ENCODE measurements around the gene INTS1.
A peak's percentile ranks its signal among the peaks of the same experiment; 100 is the strongest.

INTS1 gene

DNA sequence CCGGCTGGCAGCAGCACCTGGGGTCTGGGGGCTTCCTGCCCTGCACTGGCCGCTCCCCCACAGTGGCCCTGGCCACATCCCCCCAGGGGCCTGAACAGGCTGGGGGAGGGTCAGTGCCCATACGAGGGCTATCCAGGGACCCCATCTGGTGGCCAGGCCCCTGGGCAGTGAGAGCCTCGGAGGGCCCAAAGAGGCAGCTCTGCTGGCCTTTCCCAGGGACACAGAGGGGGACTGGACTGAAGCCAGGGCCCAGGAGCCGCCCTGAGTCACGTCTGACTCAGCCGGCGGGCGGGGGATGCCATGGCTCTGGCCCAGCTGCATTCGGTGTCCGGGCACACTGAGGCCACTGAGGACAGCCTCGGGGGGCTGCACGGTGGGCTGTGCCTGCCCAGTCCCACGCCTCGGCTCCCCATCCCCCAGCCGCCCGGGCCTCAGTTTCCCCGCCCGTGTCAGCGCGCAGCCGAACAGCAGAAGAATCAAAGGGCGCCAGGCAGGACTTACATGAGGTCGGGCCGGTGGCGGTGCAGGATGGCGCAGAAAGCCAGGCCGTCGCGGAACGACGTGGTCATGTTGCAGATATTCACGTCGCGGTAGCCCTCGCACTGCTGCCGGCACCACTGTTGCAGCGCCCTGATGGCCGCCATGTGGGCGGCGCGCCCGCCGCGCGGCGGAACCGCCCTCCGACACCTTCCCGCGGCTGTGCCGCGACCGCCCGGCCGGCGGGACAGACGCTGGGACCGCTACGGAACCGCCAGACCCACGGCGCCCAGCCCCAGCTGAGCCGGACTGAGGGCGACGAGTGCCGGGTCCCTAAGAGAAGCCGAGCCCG, 45.3 kb downstream of the INTS1 start, which contains the start of gene MICALL2:
Gene MICALL2 (minus strand): TSS at position 788 of the 829 bp plus-strand sequence. CDS start 144 bp downstream, at position 644.
- DNase-seq = peak in 2 of 3 donors; percentile 62 to 66
- WGBS (ENCODE audit: insufficient coverage) = 3% methylated on average over 47 of the region's 69 CpGs
- no peaks in the 10 kb centered on the region for H3K9me3 ChIP-seq (ENCODE audit: control extremely low read depth in 1 of 5, control insufficient read depth in 4 of 5, insufficient read depth in 2 of 5, low read depth in 1 of 5, low read length in 4 of 5)
- H3K4me3 ChIP-seq (ENCODE audit: control insufficient read depth in 1 of 7, extremely low read depth in 1 of 7, insufficient read depth in 4 of 7, low read depth in 2 of 7, low read length in 6 of 7) = peak within 1 kb of the TSS; percentile 48 to 86 (median 78)
- POLR2A ChIA-PET = interaction anchor here (0.6 to 1.1 kb wide), 2 partner anchors 23 to 250 kb away, joined by 3 read pairs; no protein-coding TSS in a partner anchor
- no peaks in the 10 kb centered on the region for H3K27me3 ChIP-seq (replicated peaks in 2 of 5; ENCODE audit: control insufficient read depth in 4 of 5, insufficient read depth in 5 of 5, low read length in 4 of 5)
- no peaks in the 10 kb centered on the region for H3K36me3 ChIP-seq (ENCODE audit: control insufficient read depth in 4 of 4, insufficient read depth in 4 of 4, low read length in 3 of 4)
- CTCF ChIA-PET = interaction anchor here (1.6 kb wide), 1 partner anchor 23 kb away, joined by 6 read pairs; no protein-coding TSS in a partner anchor
- H3K27ac ChIP-seq (ENCODE audit: insufficient read depth in 1 of 2, low read depth in 1 of 2, low read length in 2 of 2, poor library complexity in 1 of 2, severe bottlenecking in 2 of 2) = peak within 1 kb of the TSS in 1 of 2 experiments; percentile 75
- peaks cover 0 to 69% (median 56%) of the 10 kb centered on the region in 4 experiments for H3K4me1 ChIP-seq (ENCODE audit: control extremely low read depth in 1 of 4, control insufficient read depth in 4 of 4, insufficient read depth in 4 of 4, low read length in 3 of 4)

- ChIA-PET CTCF (interaction anchor here (1.0 to 1.6 kb wide), 4 partner anchors 10 to 25 kb away, joined by 3 to 6 read pairs (median 5); no protein-coding TSS in a partner anchor), POLR2A (interaction anchor here (0.6 to 1.1 kb wide), 2 partner anchors 22 to 251 kb away, joined by 3 read pairs; no protein-coding TSS in a partner anchor)
- H3K27me3 ChIP-seq (replicated peaks in 2 of 5; ENCODE audit: control insufficient read depth in 4 of 5, insufficient read depth in 5 of 5, low read length in 4 of 5) = no peaks in the 10 kb centered on the region
- H3K36me3 ChIP-seq (ENCODE audit: control insufficient read depth in 4 of 4, insufficient read depth in 4 of 4, low read length in 3 of 4) = no peaks in the 10 kb centered on the region
- no peak for DNase-seq
- 72% methylated on average over 22 of the region's 23 CpGs for WGBS (ENCODE audit: insufficient coverage)
- peak overlapping the region in 1 of 2 experiments; percentile 68 for H3K27ac ChIP-seq (ENCODE audit: insufficient read depth in 1 of 2, low read depth in 1 of 2, low read length in 2 of 2, poor library complexity in 1 of 2, severe bottlenecking in 2 of 2)
- no peaks in the 10 kb centered on the region for H3K9me3 ChIP-seq (ENCODE audit: control extremely low read depth in 1 of 5, control insufficient read depth in 4 of 5, insufficient read depth in 2 of 5, low read depth in 1 of 5, low read length in 4 of 5)
- peak overlapping the region in 5 of 7 experiments; percentile 67 to 86 (median 78) for H3K4me3 ChIP-seq (ENCODE audit: control insufficient read depth in 1 of 7, extremely low read depth in 1 of 7, insufficient read depth in 4 of 7, low read depth in 2 of 7, low read length in 6 of 7)
- peaks cover 0 to 69% (median 56%) of the 10 kb centered on the region in 4 experiments for H3K4me1 ChIP-seq (ENCODE audit: control extremely low read depth in 1 of 4, control insufficient read depth in 4 of 4, insufficient read depth in 4 of 4, low read length in 3 of 4)
Measured at GRCh38 chr7:1457949-1458682, 46.1 kb downstream of the INTS1 start.

DNA sequence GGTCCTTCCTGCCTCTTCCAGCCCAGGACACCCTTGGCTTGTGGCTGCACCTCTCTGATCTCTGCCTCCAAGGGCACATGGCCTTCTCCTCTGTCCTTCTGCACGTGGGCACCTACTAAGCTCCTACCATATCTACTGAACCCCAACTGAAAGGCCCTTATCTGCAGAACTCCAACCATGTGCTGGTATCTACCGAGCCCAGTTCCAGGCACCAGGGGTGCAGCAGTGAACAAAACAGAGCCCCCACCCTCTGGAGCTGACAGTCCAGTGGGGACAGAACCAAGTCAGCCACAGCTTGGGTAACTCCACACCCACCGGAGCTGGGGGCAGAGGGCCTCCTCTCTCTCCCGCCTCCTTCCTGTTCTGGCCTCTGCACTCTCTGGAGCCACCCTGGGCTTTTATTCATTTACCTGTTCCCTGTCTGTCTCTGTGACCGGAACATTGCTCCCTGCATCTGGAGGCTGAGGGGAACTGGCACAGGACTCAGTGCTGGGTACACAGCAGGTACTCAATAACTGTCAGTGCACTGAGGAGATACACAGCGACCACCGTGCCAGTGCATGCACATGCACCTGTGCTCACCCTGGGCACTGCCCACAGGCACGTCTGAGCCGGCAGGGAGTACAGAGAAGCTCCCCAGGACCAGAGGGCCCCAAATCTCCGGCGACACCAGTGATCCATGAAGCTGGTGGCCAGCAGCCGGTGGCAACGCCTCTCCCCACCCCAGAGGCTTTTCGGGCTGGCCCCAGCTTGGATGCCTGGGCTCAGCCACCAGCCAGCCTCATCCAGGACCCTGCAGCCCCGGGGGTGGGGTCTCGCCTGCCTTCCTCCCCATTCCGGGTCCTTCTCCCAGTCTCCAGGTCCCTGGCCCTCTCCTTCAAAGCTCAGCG, 46.9 kb downstream of the INTS1 start:
- WGBS (ENCODE audit: insufficient coverage) = 78% methylated on average over 17 of the region's 18 CpGs
- no peak for DNase-seq
- Histone ChIP-seq H3K36me3 (ENCODE audit: control insufficient read depth in 4 of 4, insufficient read depth in 4 of 4, low read length in 3 of 4) (no peaks in the 10 kb centered on the region), H3K27me3 (replicated peaks in 2 of 5; ENCODE audit: control insufficient read depth in 4 of 5, insufficient read depth in 5 of 5, low read length in 4 of 5) (no peaks in the 10 kb centered on the region), H3K9me3 (ENCODE audit: control extremely low read depth in 1 of 5, control insufficient read depth in 4 of 5, insufficient read depth in 2 of 5, low read depth in 1 of 5, low read length in 4 of 5) (no peaks in the 10 kb centered on the region), H3K4me1 (ENCODE audit: control extremely low read depth in 1 of 4, control insufficient read depth in 4 of 4, insufficient read depth in 4 of 4, low read length in 3 of 4) (peaks cover 0 to 63% (median 52%) of the 10 kb centered on the region in 4 experiments), H3K4me3 (ENCODE audit: control insufficient read depth in 1 of 7, extremely low read depth in 1 of 7, insufficient read depth in 4 of 7, low read depth in 2 of 7, low read length in 6 of 7) (peak overlapping the region in 2 of 7 experiments; percentile 42 to 81), H3K27ac (ENCODE audit: insufficient read depth in 1 of 2, low read depth in 1 of 2, low read length in 2 of 2, poor library complexity in 1 of 2, severe bottlenecking in 2 of 2) (peak overlapping the region in 1 of 2 experiments; percentile 49)
- POLR2A ChIA-PET = interaction anchor here (1.1 kb wide), 1 partner anchor 21 kb away, joined by 3 read pairs; no protein-coding TSS in a partner anchor
- CTCF ChIA-PET = interaction anchor here (1.0 to 1.6 kb wide), 4 partner anchors 9 to 25 kb away, joined by 3 to 6 read pairs (median 5); no protein-coding TSS in a partner anchor

- H3K4me3 ChIP-seq (ENCODE audit: control insufficient read depth in 1 of 7, extremely low read depth in 1 of 7, insufficient read depth in 4 of 7, low read depth in 2 of 7, low read length in 6 of 7) = no peak overlapping the region
- H3K9me3 ChIP-seq (ENCODE audit: control extremely low read depth in 1 of 5, control insufficient read depth in 4 of 5, insufficient read depth in 2 of 5, low read depth in 1 of 5, low read length in 4 of 5) = no peaks in the 10 kb centered on the region
- H3K27ac ChIP-seq (ENCODE audit: insufficient read depth in 1 of 2, low read depth in 1 of 2, low read length in 2 of 2, poor library complexity in 1 of 2, severe bottlenecking in 2 of 2) = no peak overlapping the region
- H3K27me3 ChIP-seq (replicated peaks in 2 of 5; ENCODE audit: control insufficient read depth in 4 of 5, insufficient read depth in 5 of 5, low read length in 4 of 5) = no peaks in the 10 kb centered on the region
- DNase-seq = no peak
- H3K4me1 ChIP-seq (ENCODE audit: control extremely low read depth in 1 of 4, control insufficient read depth in 4 of 4, insufficient read depth in 4 of 4, low read length in 3 of 4) = peaks cover 0 to 50% (median 39%) of the 10 kb centered on the region in 4 experiments
- H3K36me3 ChIP-seq (ENCODE audit: control insufficient read depth in 4 of 4, insufficient read depth in 4 of 4, low read length in 3 of 4) = no peaks in the 10 kb centered on the region
- WGBS (ENCODE audit: insufficient coverage) = 96% methylated on average over 12 of the region's 13 CpGs
- CTCF ChIA-PET = interaction anchor here (1.5 kb wide), 1 partner anchor 8 kb away, joined by 3 read pairs; no protein-coding TSS in a partner anchor
- POLR2A ChIA-PET = no interaction called here
Measured at GRCh38 chr7:1455955-1456354, 48.2 kb downstream of the INTS1 start.

- Histone ChIP-seq H3K9me3 (ENCODE audit: control extremely low read depth in 1 of 5, control insufficient read depth in 4 of 5, insufficient read depth in 2 of 5, low read depth in 1 of 5, low read length in 4 of 5) (no peaks in the 10 kb centered on the region), H3K4me3 (ENCODE audit: control insufficient read depth in 1 of 7, extremely low read depth in 1 of 7, insufficient read depth in 4 of 7, low read depth in 2 of 7, low read length in 6 of 7) (no peak overlapping the region), H3K27me3 (replicated peaks in 2 of 5; ENCODE audit: control insufficient read depth in 4 of 5, insufficient read depth in 5 of 5, low read length in 4 of 5) (no peaks in the 10 kb centered on the region), H3K36me3 (ENCODE audit: control insufficient read depth in 4 of 4, insufficient read depth in 4 of 4, low read length in 3 of 4) (no peaks in the 10 kb centered on the region), H3K27ac (ENCODE audit: insufficient read depth in 1 of 2, low read depth in 1 of 2, low read length in 2 of 2, poor library complexity in 1 of 2, severe bottlenecking in 2 of 2) (no peak overlapping the region), H3K4me1 (ENCODE audit: control extremely low read depth in 1 of 4, control insufficient read depth in 4 of 4, insufficient read depth in 4 of 4, low read length in 3 of 4) (peaks cover 0 to 45% (median 33%) of the 10 kb centered on the region in 4 experiments)
- WGBS (ENCODE audit: insufficient coverage) = 90% methylated on average over 22 of the region's 26 CpGs
- no peak for DNase-seq
- ChIA-PET CTCF (interaction anchor here (1.5 to 1.6 kb wide), 2 partner anchors 8 to 22 kb away, joined by 3 to 5 read pairs; no protein-coding TSS in a partner anchor), POLR2A (no interaction called here)
Measured at GRCh38 chr7:1455241-1455939, 48.8 kb downstream of the INTS1 start.

DNA sequence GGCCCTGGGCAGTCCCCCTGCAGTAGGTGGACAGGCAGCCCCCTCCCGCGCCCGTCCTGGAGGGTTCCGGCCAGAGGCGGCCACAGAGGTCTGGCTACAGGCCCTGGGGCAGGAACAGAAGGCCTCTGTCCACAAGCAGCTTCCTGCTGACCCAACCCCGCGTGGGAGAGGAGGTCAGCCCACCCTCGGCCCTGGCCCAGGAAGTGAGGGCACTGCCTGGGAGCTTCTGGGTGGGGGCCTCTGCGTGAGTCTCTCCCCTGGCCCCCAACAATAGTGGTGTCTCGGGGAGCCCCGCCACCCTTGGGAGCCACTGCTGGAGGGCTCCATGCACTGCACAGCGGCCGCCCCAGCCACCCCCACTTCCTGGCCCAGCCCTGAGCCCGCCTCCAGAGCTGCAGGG, 49.6 kb downstream of the INTS1 start:
- POLR2A ChIA-PET = no interaction called here
- 82% methylated on average over 10 of the region's 14 CpGs for WGBS (ENCODE audit: insufficient coverage)
- DNase-seq = no peak
- peaks cover 0 to 39% (median 27%) of the 10 kb centered on the region in 4 experiments for H3K4me1 ChIP-seq (ENCODE audit: control extremely low read depth in 1 of 4, control insufficient read depth in 4 of 4, insufficient read depth in 4 of 4, low read length in 3 of 4)
- CTCF ChIA-PET = interaction anchor here (0.6 to 1.6 kb wide), 3 partner anchors 9 to 302 kb away, joined by 3 to 5 read pairs (median 3); no protein-coding TSS in a partner anchor
- H3K9me3 ChIP-seq (ENCODE audit: control extremely low read depth in 1 of 5, control insufficient read depth in 4 of 5, insufficient read depth in 2 of 5, low read depth in 1 of 5, low read length in 4 of 5) = no peaks in the 10 kb centered on the region
- H3K36me3 ChIP-seq (ENCODE audit: control insufficient read depth in 4 of 4, insufficient read depth in 4 of 4, low read length in 3 of 4) = no peaks in the 10 kb centered on the region
- H3K27ac ChIP-seq (ENCODE audit: insufficient read depth in 1 of 2, low read depth in 1 of 2, low read length in 2 of 2, poor library complexity in 1 of 2, severe bottlenecking in 2 of 2) = no peak overlapping the region
- no peaks in the 10 kb centered on the region for H3K27me3 ChIP-seq (replicated peaks in 2 of 5; ENCODE audit: control insufficient read depth in 4 of 5, insufficient read depth in 5 of 5, low read length in 4 of 5)
- no peak overlapping the region for H3K4me3 ChIP-seq (ENCODE audit: control insufficient read depth in 1 of 7, extremely low read depth in 1 of 7, insufficient read depth in 4 of 7, low read depth in 2 of 7, low read length in 6 of 7)
